OCI-LY7 (cell line): ENCODE results near the gene LIPF. TPM values are rescaled to one million over a fixed set of nuclear protein-coding genes. Genes with fewer than 3 reads are reported as not detected.

Experiments
- BruUV-seq: library from RNA; stranded (reverse); fragments of 400-500 nt; replicated peaks from 2 replicates; lab custom pipeline; 2021; lab: Mats Ljungman, UMichigan
- CTCF ChIA-PET: fragments of 300-600 bp; sonication (Branson Sonifier 250); formaldehyde crosslinking; loops from one replicate; lab custom pipeline; 2022; ENCODE audit warnings: antibody characterized with exemption; ENCODE audit not compliant: unreplicated experiment; lab: Charles Lee
- POLR2A ChIA-PET: fragments of 300-600 bp; sonication (Branson Sonifier 250); formaldehyde crosslinking; loops from one replicate; lab custom pipeline; 2022; ENCODE audit warnings: antibody characterized with exemption; lab: Charles Lee
- DNase-seq: peaks from one replicate; pipeline ENCODE4 v3.0.0-alpha.2; 2015; ENCODE audit warnings: low spot score
- H2AFZ ChIP-seq: fragments of 200-600 bp; sonication (generic), shearing (Covaris generic); 2 replicates; pipeline ENCODE4 v1.6.1; 2014; ENCODE audit warnings: mild to moderate bottlenecking, antibody characterized with exemption, low read length, moderate library complexity
- H3K27ac ChIP-seq: fragments of 200-600 bp; sonication (generic); 2 replicates; pipeline ENCODE4 v1.5.1; 2014; ENCODE audit warnings: mixed run types, low read depth, mild to moderate bottlenecking, moderate library complexity, low read length, inconsistent platforms; ENCODE audit not compliant: poor library complexity, severe bottlenecking
- H3K36me3 ChIP-seq: fragments of 200-600 bp; sonication (generic); 2 replicates; pipeline ENCODE4 v1.6.1; 2014; ENCODE audit warnings: mild to moderate bottlenecking, antibody characterized with exemption, low read length, moderate library complexity, mixed read lengths; ENCODE audit not compliant: insufficient read depth
- H3K4me1 ChIP-seq: fragments of 200-600 bp; sonication (generic); 2 replicates; pipeline ENCODE4 v1.5.1; 2014; ENCODE audit warnings: mild to moderate bottlenecking, low read length; ENCODE audit not compliant: insufficient read depth, poor library complexity, severe bottlenecking
- H3K4me2 ChIP-seq: fragments of 200-600 bp; sonication (generic); 2 replicates; pipeline ENCODE4 v1.6.1; 2014; ENCODE audit warnings: mild to moderate bottlenecking, low read length
- H3K4me3 ChIP-seq: fragments of 200-600 bp; sonication (generic); 2 replicates; pipeline ENCODE4 v1.5.1; 2014; ENCODE audit warnings: mild to moderate bottlenecking, low read depth, low read length; ENCODE audit not compliant: poor library complexity, severe bottlenecking
- H3K79me2 ChIP-seq: fragments of 200-600 bp; sonication (generic); 2 replicates; pipeline ENCODE4 v1.6.1; 2016; ENCODE audit warnings: low read depth, mild to moderate bottlenecking, low read length, moderate library complexity, mixed read lengths; ENCODE audit not compliant: insufficient read depth
- H3K9me2 ChIP-seq: fragments of 200-600 bp; sonication (generic); 2 replicates; pipeline ENCODE4 v1.6.1; 2016; ENCODE audit warnings: mild to moderate bottlenecking, low read length, mixed read lengths; ENCODE audit not compliant: insufficient read depth
- H3K9me3 ChIP-seq: fragments of 200-600 bp; sonication (generic); 2 replicates; pipeline ENCODE4 v1.6.1; 2014; ENCODE audit warnings: mild to moderate bottlenecking, mixed run types, low read length, mixed read lengths
- H4K20me1 ChIP-seq: fragments of 200-600 bp; sonication (generic); 2 replicates; pipeline ENCODE4 v1.6.1; 2014; ENCODE audit warnings: mild to moderate bottlenecking, antibody characterized with exemption, low read length, moderate library complexity, mixed read lengths; ENCODE audit not compliant: insufficient read depth
- CTCF ChIP-seq: fragments of 200-600 bp; sonication (generic); conservative IDR thresholded peaks from 2 replicates; pipeline ENCODE4 v1.5.1; 2014; ENCODE audit warnings: mild to moderate bottlenecking, antibody characterized with exemption, low read length, moderate library complexity, mixed read lengths
- EZH2phosphoT487 ChIP-seq: fragments of 200-600 bp; sonication (generic); IDR thresholded peaks from 2 replicates; pipeline ENCODE4 v1.6.1; 2018; ENCODE audit warnings: low read depth, borderline replicate concordance, mild to moderate bottlenecking, mixed run types, antibody characterized with exemption, low read length, moderate library complexity, mixed read lengths
- intact Hi-C: fragments of 100-400 bp; cut with micrococcal nuclease; formaldehyde crosslinking; loops from one replicate; pipeline ENCODE4 v1.10.0; 2022; ENCODE audit not compliant: unreplicated experiment
- total RNA-seq, 2 experiments: library from RNA; depleted of rRNA in 1 of 2; stranded (reverse); fragments of >200 nt in 1 of 2; shearing (Covaris generic) in 1 of 2; gene quantifications; 2 replicates each; pipeline ENCODE4 v1.2.3, GENCODE V29; 2014 to 2022

Gene LIPF
- total RNA-seq, 2 experiments from 2014 or later: not detected

- Histone ChIP-seq H3K4me1 (no peaks in the 10 kb centered on the region), H3K9me3 (no peaks in the 10 kb centered on the region), H3K4me2 (no peak overlapping the region), H3K36me3 (no peaks in the 10 kb centered on the region), H4K20me1 (no peaks in the 10 kb centered on the region), H3K4me3 (no peak overlapping the region), H3K27ac (no peak overlapping the region), H3K79me2 (no peaks in the 10 kb centered on the region), H2AFZ (no peak overlapping the region), H3K9me2 (no peaks in the 10 kb centered on the region)
- BruUV-seq: no TSS peak
- ChIA-PET POLR2A (no interaction called here), CTCF (no interaction called here)
- TF ChIP-seq CTCF (no peak), EZH2phosphoT487 (no peak)
- intact Hi-C loops: no loop called here
- no peak for DNase-seq
Observed at GRCh38 chr10:88642209-88642608, 22.0 kb upstream of the LIPF start.

- Histone ChIP-seq H3K4me2 (no peak overlapping the region), H3K9me3 (no peaks in the 10 kb centered on the region), H3K4me3 (no peak overlapping the region), H3K27ac (no peak overlapping the region), H3K79me2 (no peaks in the 10 kb centered on the region), H2AFZ (no peak overlapping the region), H3K4me1 (no peaks in the 10 kb centered on the region), H3K36me3 (no peaks in the 10 kb centered on the region), H4K20me1 (no peaks in the 10 kb centered on the region), H3K9me2 (no peaks in the 10 kb centered on the region)
- intact Hi-C loops: no loop called here
- no peak for DNase-seq
- no TSS peak for BruUV-seq
- TF ChIP-seq EZH2phosphoT487 (no peak), CTCF (no peak)
- ChIA-PET POLR2A (no interaction called here), CTCF (no interaction called here)
Observed at GRCh38 chr10:88642963-88643362, 21.3 kb upstream of the LIPF start.

GRCh38 chr10:88647061-88647615 lies 17.1 kb upstream of the LIPF start:
- BruUV-seq: no TSS peak
- TF ChIP-seq CTCF (no peak), EZH2phosphoT487 (no peak)
- no peak overlapping the region for H3K4me2 ChIP-seq

More at GRCh38 chr10:88647061-88647615, 17.1 kb upstream of the LIPF start:
- Histone ChIP-seq H3K27ac (no peak overlapping the region), H3K9me3 (no peaks in the 10 kb centered on the region), H4K20me1 (no peaks in the 10 kb centered on the region), H3K36me3 (no peaks in the 10 kb centered on the region), H3K4me1 (no peaks in the 10 kb centered on the region), H3K4me3 (no peak overlapping the region), H3K9me2 (no peaks in the 10 kb centered on the region), H2AFZ (no peak overlapping the region), H3K79me2 (no peaks in the 10 kb centered on the region)
- ChIA-PET POLR2A (interaction anchor here (0.7 kb wide), 1 partner anchor 572 kb away, joined by 3 read pairs; no protein-coding TSS in a partner anchor), CTCF (no interaction called here)
- DNase-seq: no peak
- intact Hi-C loops: no loop called here
